Esophagus squamous epithelium (tissue), 5 donors: Measurements from ENCODE around the gene CAAP1. TPM values are rescaled to one million over a fixed set of nuclear protein-coding genes. Genes with fewer than 3 reads are reported as not detected.

ENCODE experiments used
- DNase-seq: peaks from one replicate; lab custom pipeline; 2025; lab: John Stamatoyannopoulos, UW
- H3K27ac ChIP-seq, 4 donors: fragments of 200-600 bp; sonication (generic); one replicate each; pipeline ENCODE4 v1.5.1; 2016 to 2019; ENCODE audit warnings: mild to moderate bottlenecking in 1 of 4
- H3K27me3 ChIP-seq, 4 donors: fragments of 200-600 bp; sonication (generic); 1 replicate in 3 of 4; 2 replicates in 1 of 4; pipeline versions ENCODE4 v1.5.1 to v1.6.0; 2017 to 2021; ENCODE audit warnings: antibody characterized with exemption in 1 of 4
- H3K36me3 ChIP-seq, 3 donors: fragments of 200-600 bp; sonication (generic); one replicate each; pipeline ENCODE4 v1.5.1; 2016 to 2019
- H3K4me1 ChIP-seq, 3 donors: fragments of 200-600 bp; sonication (generic); one replicate each; pipeline ENCODE4 v1.5.1; 2017 to 2019
- H3K4me3 ChIP-seq, 4 donors: fragments of 200-600 bp; sonication (generic); 1 replicate in 3 of 4; 2 replicates in 1 of 4; pipeline ENCODE4 v1.5.1; 2016 to 2019; ENCODE audit warnings: mild to moderate bottlenecking in 2 of 4, moderate library complexity in 1 of 4
- H3K9me3 ChIP-seq, 3 donors: fragments of 200-600 bp; sonication (generic); one replicate each; pipeline ENCODE4 v1.5.1; 2016 to 2019
- CTCF ChIP-seq, 6 experiments: fragments of 450-650 bp in 4 of 6; fragments of 200-600 bp in 2 of 6; sonication (generic) in 2 of 6; IDR thresholded peaks; one replicate each; pipeline ENCODE4 v1.5.1; 2016 to 2019; ENCODE audit warnings: antibody characterized with exemption in 6 of 6, mild to moderate bottlenecking in 4 of 6, moderate library complexity in 4 of 6
- POLR2A ChIP-seq, 4 donors: fragments of 450-650 bp; IDR thresholded peaks; one replicate each; pipeline ENCODE4 v1.6.1; 2017; ENCODE audit warnings: antibody characterized with exemption in 4 of 4, mild to moderate bottlenecking in 4 of 4, moderate library complexity in 3 of 4
- WGBS, 2 donors: methylation state at CpG; one replicate each; pipeline ENCODE4 v1.1.5; 2018; 5-methylcytosine and 5-hydroxymethylcytosine counted together
- intact Hi-C: fragments of 100-400 bp; cut with DNase I; formaldehyde crosslinking; loops from one replicate; pipeline ENCODE4 v1.15.0; 2022
- total RNA-seq, 4 donors: library from RNA; depleted of rRNA; stranded (reverse); fragments of >200 nt; gene quantifications; one replicate each; pipeline ENCODE4 v1.1.0, GENCODE V29; 2016
- donor health status: DM: yes; HTN: yes; CAD: no.

The CAAP1 gene
- total RNA-seq, 4 donors from 2014 or later, result 9.6 to 22.7 (median 19.7) TPM

GRCh38 chr9:26935847-26936246 lies 43.2 kb upstream of the CAAP1 start:
- Histone ChIP-seq H3K27me3 (no peaks in the 10 kb centered on the region), H3K4me1 (peaks cover 0 to 11% (median 0%) of the 10 kb centered on the region in 3 donors), H3K9me3 (peaks cover 0 to 14% (median 0%) of the 10 kb centered on the region in 3 donors), H3K4me3 (no peak overlapping the region), H3K36me3 (peaks cover 0 to 43% (median 0%) of the 10 kb centered on the region in 3 donors), H3K27ac (no peak overlapping the region)
- intact Hi-C loops, result no loop called here
- DNase-seq, result no peak
- TF ChIP-seq CTCF (IDR thresholded peaks at IDR 0.05) (no peak), POLR2A (IDR thresholded peaks at IDR 0.05) (no peak)

- no peaks in the 10 kb centered on the region for H3K4me1 ChIP-seq
- DNase-seq, result no peak
- no peak overlapping the region for H3K4me3 ChIP-seq
- H3K27ac ChIP-seq, result no peak overlapping the region
- 93 to 94% methylated on average over 8 of the region's 8 CpGs for WGBS, 2 donors
- no peaks in the 10 kb centered on the region for H3K9me3 ChIP-seq
- no peaks in the 10 kb centered on the region for H3K27me3 ChIP-seq
- TF ChIP-seq CTCF (IDR thresholded peaks at IDR 0.05), result no peak
- peaks cover 4 to 78% (median 12%) of the 10 kb centered on the region in 3 donors for H3K36me3 ChIP-seq
- intact Hi-C loops, result no loop called here
Measured at GRCh38 chr9:26928902-26929495, 36.4 kb upstream of the CAAP1 start.

GRCh38 chr9:26925609-26926008 lies 33.0 kb upstream of the CAAP1 start:
- 85 to 94% methylated on average over 4 of the region's 4 CpGs for WGBS, 2 donors
- Histone ChIP-seq H3K27me3 (no peaks in the 10 kb centered on the region), H3K36me3 (peaks cover 4 to 88% (median 29%) of the 10 kb centered on the region in 3 donors), H3K4me3 (no peak overlapping the region), H3K4me1 (no peaks in the 10 kb centered on the region), H3K27ac (no peak overlapping the region), H3K9me3 (no peaks in the 10 kb centered on the region)
- intact Hi-C loops, result no loop called here
- TF ChIP-seq POLR2A (IDR thresholded peaks at IDR 0.05) (no peak), CTCF (IDR thresholded peaks at IDR 0.05) (no peak)
- no peak for DNase-seq

GRCh38 chr9:26919698-26920097 lies 27.1 kb upstream of the CAAP1 start:
- no peak overlapping the region for H3K27ac ChIP-seq
- no peaks in the 10 kb centered on the region for H3K27me3 ChIP-seq
- WGBS, 2 donors, result 50% methylated on average over 1 of the region's 1 CpG
- H3K4me1 ChIP-seq, result no peaks in the 10 kb centered on the region
- H3K36me3 ChIP-seq, result peaks cover 0 to 100% (median 45%) of the 10 kb centered on the region in 3 donors
- intact Hi-C loops, result no loop called here
- no peak overlapping the region for H3K4me3 ChIP-seq
- H3K9me3 ChIP-seq, result no peaks in the 10 kb centered on the region
- no peak for TF ChIP-seq CTCF (IDR thresholded peaks at IDR 0.05)
- TF ChIP-seq POLR2A (IDR thresholded peaks at IDR 0.05), result no peak
- DNase-seq, result no peak

GRCh38 chr9:26913138-26913668 lies 20.6 kb upstream of the CAAP1 start:
- DNase-seq, result no peak
- intact Hi-C loops, result no loop called here
- peaks cover 4 to 93% (median 12%) of the 10 kb centered on the region in 3 donors for H3K36me3 ChIP-seq
- H3K27me3 ChIP-seq, result no peaks in the 10 kb centered on the region
- WGBS, 2 donors, result 96 to 100% methylated on average over 2 of the region's 2 CpGs
- TF ChIP-seq CTCF (IDR thresholded peaks at IDR 0.05), result no peak
- no peak for TF ChIP-seq POLR2A (IDR thresholded peaks at IDR 0.05)
- H3K27ac ChIP-seq, result no peak overlapping the region
- no peaks in the 10 kb centered on the region for H3K4me1 ChIP-seq
- H3K4me3 ChIP-seq, result no peak overlapping the region
- H3K9me3 ChIP-seq, result no peaks in the 10 kb centered on the region
